H1 (cell line): ENCODE data around the gene MRPL1. TPM values are rescaled to one million over a fixed set of nuclear protein-coding genes. Genes with fewer than 3 reads are reported as not detected.

ENCODE experiments used
- CTCF ChIA-PET: fragments of 300-600 bp; sonication (Branson Sonifier 250); formaldehyde crosslinking; loops from one replicate; lab custom pipeline; 2021; ENCODE audit not compliant: partially characterized antibody; lab: Charles Lee
- POLR2A ChIA-PET: fragments of 300-600 bp; sonication (Branson Sonifier 250); formaldehyde crosslinking; loops from one replicate; lab custom pipeline; 2021; ENCODE audit warnings: inconsistent platforms; ENCODE audit not compliant: partially characterized antibody; lab: Charles Lee
- DNase-seq, 2 experiments: peaks; one replicate each; pipeline versions ENCODE4 v3.0.0 to v3.0.0-alpha.2; 2010 to 2022; ENCODE audit warnings: low spot score in 2 of 2, low read depth in 1 of 2, mixed read lengths in 1 of 2
- FAIRE-seq: peaks from 2 replicates; lab custom pipeline; 2011; peaks lifted over from hg19 to GRCh38; lab: Jason Lieb, UNC
- H2AFZ ChIP-seq: 2 replicates; pipeline ENCODE4 v1.8.1; 2012; ENCODE audit warnings: low read length, inconsistent platforms
- H2AK5ac ChIP-seq: 2 replicates; pipeline ENCODE4 v1.6.1; 2013; ENCODE audit warnings: low read depth, low read length
- H2BK120ac ChIP-seq: replicated peaks from 2 replicates; pipeline ENCODE3; 2013; ENCODE audit warnings: low read depth, low read length, inconsistent platforms
- H2BK12ac ChIP-seq: 2 replicates; pipeline ENCODE4 v1.6.1; 2013; ENCODE audit warnings: low read depth, low read length
- H2BK15ac ChIP-seq: 2 replicates; pipeline ENCODE4 v1.6.1; 2013; ENCODE audit warnings: low read length
- H2BK20ac ChIP-seq: 2 replicates; pipeline ENCODE4 v1.6.1; 2013; ENCODE audit warnings: low read length
- H2BK5ac ChIP-seq: 2 replicates; pipeline ENCODE4 v1.6.1; 2013; ENCODE audit warnings: low read depth, low read length
- H3K14ac ChIP-seq: 2 replicates; pipeline ENCODE4 v1.6.1; 2013; ENCODE audit warnings: inconsistent platforms; ENCODE audit not compliant: insufficient read length
- H3K18ac ChIP-seq: 2 replicates; pipeline ENCODE4 v1.6.1; 2013; ENCODE audit warnings: low read length; ENCODE audit errors: extremely low read depth
- H3K23ac ChIP-seq: 2 replicates; pipeline ENCODE4 v1.6.1; 2013; ENCODE audit warnings: inconsistent platforms; ENCODE audit not compliant: insufficient read length
- H3K23me2 ChIP-seq: 2 replicates; pipeline ENCODE4 v1.6.1; 2013; ENCODE audit warnings: low read depth, low read length
- H3K27ac ChIP-seq: 2 replicates; pipeline ENCODE4 v1.6.1; 2011; ENCODE audit warnings: low read depth, low read length, inconsistent platforms
- H3K27me3 ChIP-seq, 4 experiments: replicated peaks in 1 of 4; 1 replicate in 1 of 4; 2 replicates in 3 of 4; pipeline versions ENCODE4 v1.6.1 to v1.8.1; 2011 to 2013; ENCODE audit warnings: low read length in 3 of 4, mild to moderate bottlenecking in 3 of 4, inconsistent platforms in 2 of 4, mixed read lengths in 2 of 4, moderate library complexity in 1 of 4; ENCODE audit not compliant: control insufficient read depth in 3 of 4, insufficient read depth in 3 of 4; ENCODE audit errors: extremely low read depth in 1 of 4
- H3K36me3 ChIP-seq, 4 experiments: 2 replicates each; pipeline versions ENCODE4 v1.6.1 to v1.8.1; 2011 to 2013; ENCODE audit warnings: mild to moderate bottlenecking in 4 of 4, low read length in 3 of 4, moderate library complexity in 2 of 4, control low read depth in 1 of 4, inconsistent platforms in 1 of 4; ENCODE audit not compliant: insufficient read depth in 4 of 4, control insufficient read depth in 2 of 4
- H3K4ac ChIP-seq: replicated peaks from 2 replicates; pipeline ENCODE3; 2013; ENCODE audit warnings: low read length, low read depth, mixed read lengths, inconsistent platforms; ENCODE audit not compliant: insufficient read length
- H3K4me1 ChIP-seq, 4 experiments: replicated peaks in 1 of 4; 1 replicate in 1 of 4; 2 replicates in 3 of 4; pipeline versions ENCODE4 v1.6.1 to v1.8.1; 2011 to 2013; ENCODE audit warnings: low read length in 3 of 4, inconsistent platforms in 2 of 4, mixed read lengths in 1 of 4; ENCODE audit not compliant: insufficient read depth in 4 of 4, control insufficient read depth in 3 of 4
- H3K4me2 ChIP-seq, 2 experiments: 2 replicates each; pipeline versions ENCODE4 v1.6.1 to v1.8.1; 2011 to 2013; ENCODE audit warnings: low read depth in 2 of 2, low read length in 2 of 2, control low read depth in 1 of 2, inconsistent platforms in 1 of 2, mild to moderate bottlenecking in 1 of 2; ENCODE audit not compliant: insufficient read depth in 1 of 2
- H3K4me3 ChIP-seq, 4 experiments: fragments of 200-600, 300-600 bp in 1 of 4; sonication (generic), shearing (Covaris generic), sonication (Bioruptor Twin) in 1 of 4; 2 replicates each; pipeline versions ENCODE4 v1.5.1 to v1.8.1; 2011 to 2016; ENCODE audit warnings: low read length in 4 of 4, low read depth in 3 of 4, control low read depth in 2 of 4, inconsistent platforms in 2 of 4, mild to moderate bottlenecking in 2 of 4, mixed read lengths in 1 of 4, moderate library complexity in 1 of 4; ENCODE audit not compliant: insufficient read depth in 2 of 4; ENCODE audit errors: extremely low read depth in 1 of 4
- H3K56ac ChIP-seq: replicated peaks from 2 replicates; pipeline ENCODE3; 2013; ENCODE audit warnings: low read depth, mild to moderate bottlenecking, mixed read lengths, low read length, inconsistent platforms; ENCODE audit not compliant: insufficient read length
- H3K79me1 ChIP-seq: 2 replicates; pipeline ENCODE4 v1.6.1; 2013; ENCODE audit warnings: low read depth, low read length, control low read depth
- H3K79me2 ChIP-seq, 2 experiments: 2 replicates each; pipeline versions ENCODE4 v1.6.1 to v1.8.1; 2012 to 2013; ENCODE audit warnings: low read length in 2 of 2, mild to moderate bottlenecking in 2 of 2, inconsistent platforms in 1 of 2; ENCODE audit not compliant: insufficient read depth in 2 of 2, control insufficient read depth in 1 of 2
- H3K9ac ChIP-seq, 4 experiments: replicated peaks in 1 of 4; 1 replicate in 1 of 4; 2 replicates in 3 of 4; pipeline versions ENCODE4 v1.6.1 to v1.8.1; 2011 to 2013; ENCODE audit warnings: low read depth in 3 of 4, low read length in 3 of 4, control low read depth in 2 of 4, mild to moderate bottlenecking in 2 of 4, moderate library complexity in 2 of 4, inconsistent platforms in 1 of 4; ENCODE audit errors: extremely low read depth in 1 of 4
- H3K9me3 ChIP-seq, 2 experiments: 2 replicates each; pipeline versions ENCODE4 v1.6.1 to v1.8.1; 2012 to 2013; ENCODE audit warnings: mild to moderate bottlenecking in 2 of 2, moderate library complexity in 2 of 2, control low read depth in 1 of 2, inconsistent platforms in 1 of 2, low read depth in 1 of 2, low read length in 1 of 2, mixed read lengths in 1 of 2; ENCODE audit not compliant: insufficient read depth in 2 of 2
- H4K20me1 ChIP-seq, 2 experiments: replicated peaks in 1 of 2; 2 replicates each; pipeline versions ENCODE3 to v1.8.1; 2011 to 2013; ENCODE audit warnings: inconsistent platforms in 2 of 2, low read length in 2 of 2, mild to moderate bottlenecking in 1 of 2; ENCODE audit not compliant: insufficient read depth in 2 of 2, control insufficient read depth in 1 of 2
- H4K5ac ChIP-seq: 2 replicates; pipeline ENCODE4 v1.6.1; 2013; ENCODE audit warnings: low read length, low read depth, mixed read lengths, inconsistent platforms; ENCODE audit not compliant: insufficient read length
- H4K8ac ChIP-seq: 2 replicates; pipeline ENCODE4 v1.8.0; 2013; ENCODE audit warnings: mild to moderate bottlenecking, moderate library complexity, low read length, inconsistent platforms; ENCODE audit not compliant: insufficient read depth; ENCODE audit errors: extremely low read depth
- H4K91ac ChIP-seq: replicated peaks from 2 replicates; pipeline ENCODE3; 2013; ENCODE audit warnings: low read length, mixed read lengths, inconsistent platforms; ENCODE audit not compliant: insufficient read length
- SRF ChIP-seq: IDR thresholded peaks from 2 replicates; pipeline ENCODE4 v1.6.1; 2011; ENCODE audit warnings: mild to moderate bottlenecking, low read depth, low read length, moderate library complexity
- SUZ12 ChIP-seq: fragments of 200-600 bp; sonication (generic); IDR thresholded peaks from 2 replicates; pipeline ENCODE4 v1.6.1; 2012; ENCODE audit warnings: mild to moderate bottlenecking, inconsistent platforms, low read length, moderate library complexity, mixed read lengths
- WGBS, 2 experiments: shearing (Covaris generic) in 1 of 2; methylation state at CpG; one replicate each; pipeline versions ENCODE4 v1.1.6 to v1.1.7; 2013 to 2015; ENCODE audit warnings: low lambda C conversion rate in 2 of 2, mixed read lengths in 2 of 2, inconsistent platforms in 1 of 2, low coverage in 1 of 2, missing lambda C conversion rate in 1 of 2; ENCODE audit not compliant: insufficient replicate concordance in 2 of 2, insufficient coverage in 1 of 2, insufficient read length in 1 of 2; ENCODE audit errors: extremely low coverage in 1 of 2, missing lambda C conversion rate in 1 of 2; 5-methylcytosine and 5-hydroxymethylcytosine counted together
- polyA plus RNA-seq, 7 experiments: library from polyadenylated mRNA; depleted of rRNA in 3 of 7; stranded (reverse) in 5 of 7; unstranded in 2 of 7; fragments of >200 nt in 5 of 7; fragments of 200-250 nt in 2 of 7; gene quantifications; 1 replicate in 5 of 7; 2 replicates in 1 of 7; 4 replicates in 1 of 7; pipeline versions ENCODE4 v1.2.1 to v1.2.3, GENCODE V29; 2011 to 2013; ENCODE audit warnings: missing spikeins in 2 of 7, mixed read lengths in 2 of 7
- total RNA-seq: library from RNA; stranded (reverse); fragmentation: NEBNext Ultra II Directional; extraction: Animal tissue kit (Norgen Biotek cat#: 25700); gene quantifications from 2 replicates; pipeline ENCODE4 v1.2.1, GENCODE V29; 2021

Gene MRPL1
- total and polyA plus RNA-seq, 2 of the 8 experiments (the other 6 are each of a cell fraction or from before 2014, with no cell fraction given): 9.6 to 37.0 TPM

- Histone ChIP-seq H2BK5ac (no peak overlapping the region), H3K36me3 (peaks cover 0 to 2% (median 0%) of the 10 kb centered on the region in 4 experiments; a peak in 1 of 8 replicates), H3K14ac (no peak overlapping the region), H3K4me2 (no peak overlapping the region), H2BK15ac (no peak overlapping the region), H3K9ac (no peak overlapping the region; a peak in 1 of 7 replicates), H3K23me2 (no peaks in the 10 kb centered on the region), H4K20me1 (no peaks in the 10 kb centered on the region), H3K18ac (no peak overlapping the region), H3K4me3 (no peak overlapping the region), H3K23ac (no peak overlapping the region), H4K91ac (no peak overlapping the region), H3K4ac (no peak overlapping the region), H2BK120ac (no peak overlapping the region), H3K27me3 (no peaks in the 10 kb centered on the region), H3K79me2 (no peaks in the 10 kb centered on the region), H4K5ac (no peak overlapping the region), H2BK12ac (no peak overlapping the region), H3K4me1 (no peaks in the 10 kb centered on the region), H2BK20ac (no peak overlapping the region), H3K9me3 (no peaks in the 10 kb centered on the region), H2AK5ac (no peak overlapping the region), H3K27ac (no peak overlapping the region), H2AFZ (no peak overlapping the region), H3K56ac (no peak overlapping the region), H4K8ac (no peak overlapping the region), H3K79me1 (no peaks in the 10 kb centered on the region)
- POLR2A ChIA-PET: no interaction called here
- FAIRE-seq (no peak), DNase-seq (no peak)
- WGBS, 2 experiments: 88% methylated on average over 3 of the region's 3 CpGs; no CpG with 5 or more reads in 1 of the 2 experiments
- CTCF ChIA-PET: interaction anchor here (1.4 kb wide), 1 partner anchor 82 kb away, joined by 4 read pairs; no protein-coding TSS in a partner anchor
- TF ChIP-seq SRF (no peak), SUZ12 (no peak)
Measured at GRCh38 chr4:77911842-77912450, 49.3 kb downstream of the MRPL1 start.
